ENCODE measurements around the gene BCL10. TPM values are rescaled to one million over a fixed set of nuclear protein-coding genes. Genes with fewer than 3 reads are reported as not detected.

Gene BCL10
- total RNA-seq, 1 donor from 2014 or later = 7.8 TPM

- no peaks in the 10 kb centered on the region for H3K27me3 ChIP-seq (ENCODE audit: low read depth)
- peak overlapping the region; percentile 88 for H3K27ac ChIP-seq (replicated peaks)
- H3K4me3 ChIP-seq = no peak overlapping the region
- peaks cover 30% of the 10 kb centered on the region for H3K4me1 ChIP-seq
- TF ChIP-seq, protein P1, sequence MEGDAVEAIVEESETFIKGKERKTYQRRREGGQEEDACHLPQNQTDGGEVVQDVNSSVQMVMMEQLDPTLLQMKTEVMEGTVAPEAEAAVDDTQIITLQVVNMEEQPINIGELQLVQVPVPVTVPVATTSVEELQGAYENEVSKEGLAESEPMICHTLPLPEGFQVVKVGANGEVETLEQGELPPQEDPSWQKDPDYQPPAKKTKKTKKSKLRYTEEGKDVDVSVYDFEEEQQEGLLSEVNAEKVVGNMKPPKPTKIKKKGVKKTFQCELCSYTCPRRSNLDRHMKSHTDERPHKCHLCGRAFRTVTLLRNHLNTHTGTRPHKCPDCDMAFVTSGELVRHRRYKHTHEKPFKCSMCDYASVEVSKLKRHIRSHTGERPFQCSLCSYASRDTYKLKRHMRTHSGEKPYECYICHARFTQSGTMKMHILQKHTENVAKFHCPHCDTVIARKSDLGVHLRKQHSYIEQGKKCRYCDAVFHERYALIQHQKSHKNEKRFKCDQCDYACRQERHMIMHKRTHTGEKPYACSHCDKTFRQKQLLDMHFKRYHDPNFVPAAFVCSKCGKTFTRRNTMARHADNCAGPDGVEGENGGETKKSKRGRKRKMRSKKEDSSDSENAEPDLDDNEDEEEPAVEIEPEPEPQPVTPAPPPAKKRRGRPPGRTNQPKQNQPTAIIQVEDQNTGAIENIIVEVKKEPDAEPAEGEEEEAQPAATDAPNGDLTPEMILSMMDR (IDR thresholded peaks at IDR 0.05; ENCODE audit: borderline replicate concordance) = no peak
- intact Hi-C loops (cut with micrococcal nuclease) = no loop called here
- no peaks in the 10 kb centered on the region for H3K36me3 ChIP-seq
- no peak for DNase-seq
- no peaks in the 10 kb centered on the region for H3K9me3 ChIP-seq (replicated peaks)
These were observed 47.5 kb downstream of the BCL10 start for GRCh38 chr1:85228972-85229371.

GRCh38 chr1:85225624-85226380 lies 50.6 kb downstream of the BCL10 start:
- peak overlapping the region; percentile 84 for H3K27ac ChIP-seq (replicated peaks)
- no peaks in the 10 kb centered on the region for H3K27me3 ChIP-seq (ENCODE audit: low read depth)
- intact Hi-C loops (cut with micrococcal nuclease) = no loop called here
- no peak overlapping the region for H3K4me3 ChIP-seq
- TF ChIP-seq, protein P1 (IDR thresholded peaks at IDR 0.05; ENCODE audit: borderline replicate concordance) = no peak
- DNase-seq = no peak
- no peaks in the 10 kb centered on the region for H3K36me3 ChIP-seq
- peaks cover 37% of the 10 kb centered on the region for H3K4me1 ChIP-seq
- no peaks in the 10 kb centered on the region for H3K9me3 ChIP-seq (replicated peaks)

- TF ChIP-seq, protein P1 (IDR thresholded peaks at IDR 0.05; ENCODE audit: borderline replicate concordance) = no peak
- Histone ChIP-seq H3K36me3 (no peaks in the 10 kb centered on the region), H3K9me3 (replicated peaks) (no peaks in the 10 kb centered on the region), H3K27me3 (ENCODE audit: low read depth) (no peaks in the 10 kb centered on the region), H3K4me3 (no peak overlapping the region), H3K4me1 (peaks cover 31% of the 10 kb centered on the region), H3K27ac (replicated peaks) (peak overlapping the region; percentile 84)
- intact Hi-C loops (cut with micrococcal nuclease) = no loop called here
- DNase-seq = peak; percentile 20
These were observed 51.5 kb downstream of the BCL10 start for GRCh38 chr1:85224734-85225623.

- Histone ChIP-seq H3K36me3 (no peaks in the 10 kb centered on the region), H3K4me1 (peaks cover 28% of the 10 kb centered on the region), H3K4me3 (no peak overlapping the region), H3K27me3 (ENCODE audit: low read depth) (no peaks in the 10 kb centered on the region), H3K9me3 (replicated peaks) (no peaks in the 10 kb centered on the region), H3K27ac (replicated peaks) (peak overlapping the region; percentile 84)
- intact Hi-C loops (cut with micrococcal nuclease) = no loop called here
- TF ChIP-seq, protein P1 (IDR thresholded peaks at IDR 0.05; ENCODE audit: borderline replicate concordance) = no peak
- DNase-seq = no peak
These were observed 52.1 kb downstream of the BCL10 start for GRCh38 chr1:85224295-85224694.

- H3K4me3 ChIP-seq = no peak overlapping the region
- intact Hi-C loops (cut with micrococcal nuclease) = no loop called here
- no peaks in the 10 kb centered on the region for H3K27me3 ChIP-seq (ENCODE audit: low read depth)
- H3K27ac ChIP-seq (replicated peaks) = peak overlapping the region; percentile 84
- no peaks in the 10 kb centered on the region for H3K9me3 ChIP-seq (replicated peaks)
- TF ChIP-seq, protein P1 (IDR thresholded peaks at IDR 0.05; ENCODE audit: borderline replicate concordance) = no peak
- H3K4me1 ChIP-seq = peaks cover 28% of the 10 kb centered on the region
- DNase-seq = no peak
- no peaks in the 10 kb centered on the region for H3K36me3 ChIP-seq
These were observed 53.1 kb downstream of the BCL10 start for GRCh38 chr1:85223334-85223733.
